ENCODE data around the gene EML6. TPM values are rescaled to one million over a fixed set of nuclear protein-coding genes. Genes with fewer than 3 reads are reported as not detected.

Gene EML6
- total RNA-seq, 1 donor from 2014 or later, result 0.44 TPM

- no peak for DNase-seq (ENCODE audit: low spot score)
- no peaks in the 10 kb centered on the region for H3K36me3 Mint-ChIP-seq (ENCODE audit: low read depth)
- H3K4me3 Mint-ChIP-seq, result no peak overlapping the region
- H3K9me3 Mint-ChIP-seq, result no peaks in the 10 kb centered on the region
- no peak overlapping the region for H3K27ac Mint-ChIP-seq
- no peaks in the 10 kb centered on the region for H3K4me1 Mint-ChIP-seq (ENCODE audit: low read depth)
- intact Hi-C loops (cut with micrococcal nuclease), result no loop called here
- peaks cover 3% of the 10 kb centered on the region for H3K27me3 Mint-ChIP-seq (ENCODE audit: insufficient read depth)
Observed at GRCh38 chr2:54797307-54797706, 73.8 kb downstream of the EML6 start.

DNA sequence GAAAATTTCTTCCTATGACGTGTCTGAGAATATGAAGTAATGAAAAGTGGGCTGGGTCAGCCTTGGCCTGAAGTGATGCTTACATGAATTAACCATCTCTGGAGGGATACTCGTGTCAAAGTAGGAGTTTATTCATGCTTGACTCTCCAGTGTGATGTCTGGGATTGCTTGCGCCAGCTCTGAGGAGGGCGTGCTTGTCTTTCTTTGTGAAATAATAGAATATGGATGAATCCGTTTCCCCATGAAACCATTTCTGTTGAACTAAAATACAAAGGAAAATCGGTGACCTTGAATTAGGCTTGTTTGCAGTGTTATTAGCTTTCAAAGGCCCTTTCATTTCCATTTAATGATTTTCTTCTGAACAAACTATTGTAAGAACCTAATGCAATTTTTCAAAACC is 77.9 kb downstream of the EML6 start:
- H3K27me3 Mint-ChIP-seq (ENCODE audit: insufficient read depth), result peaks cover 3% of the 10 kb centered on the region
- H3K9me3 Mint-ChIP-seq, result peaks cover 10% of the 10 kb centered on the region
- intact Hi-C loops (cut with micrococcal nuclease), result no loop called here
- no peak overlapping the region for H3K4me3 Mint-ChIP-seq
- DNase-seq (ENCODE audit: low spot score), result no peak
- H3K36me3 Mint-ChIP-seq (ENCODE audit: low read depth), result no peaks in the 10 kb centered on the region
- no peak overlapping the region for H3K27ac Mint-ChIP-seq
- H3K4me1 Mint-ChIP-seq (ENCODE audit: low read depth), result peaks cover 4% of the 10 kb centered on the region

GRCh38 chr2:54803783-54804751 is 80.6 kb downstream of the EML6 start:
- DNase-seq (ENCODE audit: low spot score), result no peak
- Mint-ChIP-seq H3K27me3 (ENCODE audit: insufficient read depth) (peaks cover 3% of the 10 kb centered on the region), H3K36me3 (ENCODE audit: low read depth) (no peaks in the 10 kb centered on the region), H3K9me3 (peaks cover 10% of the 10 kb centered on the region), H3K4me3 (no peak overlapping the region), H3K4me1 (ENCODE audit: low read depth) (peaks cover 4% of the 10 kb centered on the region), H3K27ac (no peak overlapping the region)
- intact Hi-C loops (cut with micrococcal nuclease), result no loop called here

DNA sequence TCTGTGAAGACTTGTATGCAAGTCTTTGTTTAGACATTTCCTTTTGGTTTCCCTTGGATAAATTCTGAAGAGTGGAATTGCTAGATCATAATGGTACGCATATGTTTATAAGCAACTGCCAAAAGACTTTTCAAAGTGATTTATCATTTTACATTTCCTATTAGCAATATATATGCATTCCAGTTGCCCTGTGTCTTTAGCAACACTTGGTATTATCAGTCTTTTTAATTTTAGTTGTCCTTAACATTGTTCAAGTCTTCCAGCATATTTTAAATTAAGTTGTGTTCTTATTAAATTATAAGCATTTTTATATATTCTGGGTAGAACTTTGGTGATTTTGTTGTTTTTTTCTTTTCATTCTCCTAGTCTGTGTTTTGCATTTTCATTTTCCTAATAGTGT is 81.8 kb downstream of the EML6 start:
- intact Hi-C loops (cut with micrococcal nuclease), result no loop called here
- Mint-ChIP-seq H3K27me3 (ENCODE audit: insufficient read depth) (peaks cover 3% of the 10 kb centered on the region), H3K27ac (no peak overlapping the region), H3K9me3 (peaks cover 10% of the 10 kb centered on the region), H3K4me3 (no peak overlapping the region), H3K4me1 (ENCODE audit: low read depth) (peaks cover 4% of the 10 kb centered on the region), H3K36me3 (ENCODE audit: low read depth) (no peaks in the 10 kb centered on the region)
- DNase-seq (ENCODE audit: low spot score), result no peak

DNA sequence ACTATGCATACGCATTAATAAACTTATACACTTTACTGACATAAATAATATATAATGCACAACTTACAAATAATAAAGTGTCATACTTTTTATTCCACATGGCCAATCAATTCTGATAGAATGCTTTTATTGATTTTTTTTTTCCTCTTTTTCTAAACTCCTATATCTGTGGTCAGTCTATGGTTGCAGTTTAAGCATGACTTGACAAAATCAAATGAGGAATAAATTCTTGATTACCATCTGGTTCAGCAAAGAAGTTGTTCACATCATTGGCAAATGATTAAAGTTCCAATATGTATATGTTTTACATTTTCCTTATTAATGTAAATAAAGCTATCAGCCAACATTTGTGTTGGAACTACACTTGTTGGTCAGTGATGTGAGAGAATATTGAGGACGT is 83.5 kb downstream of the EML6 start:
- DNase-seq (ENCODE audit: low spot score), result no peak
- no peak overlapping the region for H3K4me3 Mint-ChIP-seq
- H3K4me1 Mint-ChIP-seq (ENCODE audit: low read depth), result peaks cover 4% of the 10 kb centered on the region
- intact Hi-C loops (cut with micrococcal nuclease), result no loop called here
- peaks cover 3% of the 10 kb centered on the region for H3K27me3 Mint-ChIP-seq (ENCODE audit: insufficient read depth)
- H3K36me3 Mint-ChIP-seq (ENCODE audit: low read depth), result no peaks in the 10 kb centered on the region
- H3K9me3 Mint-ChIP-seq, result peaks cover 10% of the 10 kb centered on the region
- no peak overlapping the region for H3K27ac Mint-ChIP-seq

- H3K4me3 Mint-ChIP-seq, result no peak overlapping the region
- no peaks in the 10 kb centered on the region for H3K4me1 Mint-ChIP-seq (ENCODE audit: low read depth)
- no peaks in the 10 kb centered on the region for H3K36me3 Mint-ChIP-seq (ENCODE audit: low read depth)
- H3K27ac Mint-ChIP-seq, result no peak overlapping the region
- no peak for DNase-seq (ENCODE audit: low spot score)
- intact Hi-C loops (cut with micrococcal nuclease), result no loop called here
- peaks cover 3% of the 10 kb centered on the region for H3K27me3 Mint-ChIP-seq (ENCODE audit: insufficient read depth)
- peaks cover 10% of the 10 kb centered on the region for H3K9me3 Mint-ChIP-seq
Observed at GRCh38 chr2:54808661-54809060, 85.2 kb downstream of the EML6 start.

GRCh38 chr2:54809819-54810218 is 86.4 kb downstream of the EML6 start:
- Mint-ChIP-seq H3K27me3 (ENCODE audit: insufficient read depth) (peaks cover 14% of the 10 kb centered on the region), H3K4me3 (no peak overlapping the region), H3K36me3 (ENCODE audit: low read depth) (no peaks in the 10 kb centered on the region), H3K4me1 (ENCODE audit: low read depth) (no peaks in the 10 kb centered on the region), H3K27ac (no peak overlapping the region), H3K9me3 (peaks cover 10% of the 10 kb centered on the region)
- DNase-seq (ENCODE audit: low spot score), result no peak
- intact Hi-C loops (cut with micrococcal nuclease), result no loop called here

- Mint-ChIP-seq H3K27me3 (ENCODE audit: insufficient read depth) (peaks cover 14% of the 10 kb centered on the region), H3K9me3 (peaks cover 7% of the 10 kb centered on the region), H3K27ac (no peak overlapping the region), H3K4me1 (ENCODE audit: low read depth) (no peaks in the 10 kb centered on the region), H3K36me3 (ENCODE audit: low read depth) (no peaks in the 10 kb centered on the region), H3K4me3 (no peak overlapping the region)
- intact Hi-C loops (cut with micrococcal nuclease), result no loop called here
- no peak for DNase-seq (ENCODE audit: low spot score)
Observed at GRCh38 chr2:54810246-54810645, 86.8 kb downstream of the EML6 start.

DNA sequence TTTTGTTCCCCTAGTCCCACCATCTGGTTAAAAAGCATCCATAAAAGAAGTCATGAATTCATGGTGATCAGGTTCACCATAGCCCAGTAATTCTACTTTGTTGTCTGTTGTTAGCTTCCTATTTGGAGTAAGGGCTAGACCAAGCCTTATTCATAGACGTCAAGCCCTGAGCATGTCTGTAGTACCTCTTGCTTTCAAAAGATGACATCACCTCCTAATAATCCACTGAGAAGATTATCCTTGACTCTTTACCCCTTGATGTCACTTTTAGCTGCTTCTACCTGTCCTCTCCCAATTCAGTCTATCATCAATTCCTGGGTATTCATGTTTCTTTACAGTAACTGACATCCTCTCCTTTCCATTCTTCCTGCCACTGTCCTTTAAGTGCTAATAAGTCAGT is 90.1 kb downstream of the EML6 start:
- no peak for DNase-seq (ENCODE audit: low spot score)
- Mint-ChIP-seq H3K36me3 (ENCODE audit: low read depth) (no peaks in the 10 kb centered on the region), H3K9me3 (no peaks in the 10 kb centered on the region), H3K4me1 (ENCODE audit: low read depth) (no peaks in the 10 kb centered on the region), H3K27ac (no peak overlapping the region), H3K27me3 (ENCODE audit: insufficient read depth) (peaks cover 16% of the 10 kb centered on the region), H3K4me3 (no peak overlapping the region)
- intact Hi-C loops (cut with micrococcal nuclease), result no loop called here

GRCh38 chr2:54814389-54815147 is 91.1 kb downstream of the EML6 start:
- H3K36me3 Mint-ChIP-seq (ENCODE audit: low read depth), result no peaks in the 10 kb centered on the region
- no peak overlapping the region for H3K27ac Mint-ChIP-seq
- intact Hi-C loops (cut with micrococcal nuclease), result no loop called here
- no peak for DNase-seq (ENCODE audit: low spot score)
- H3K9me3 Mint-ChIP-seq, result no peaks in the 10 kb centered on the region
- H3K4me3 Mint-ChIP-seq, result no peak overlapping the region
- H3K4me1 Mint-ChIP-seq (ENCODE audit: low read depth), result no peaks in the 10 kb centered on the region
- peaks cover 16% of the 10 kb centered on the region for H3K27me3 Mint-ChIP-seq (ENCODE audit: insufficient read depth)

GRCh38 chr2:54815148-54815539 is 91.7 kb downstream of the EML6 start:
- no peak overlapping the region for H3K4me3 Mint-ChIP-seq
- intact Hi-C loops (cut with micrococcal nuclease), result no loop called here
- H3K36me3 Mint-ChIP-seq (ENCODE audit: low read depth), result no peaks in the 10 kb centered on the region
- no peak for DNase-seq (ENCODE audit: low spot score)
- no peaks in the 10 kb centered on the region for H3K4me1 Mint-ChIP-seq (ENCODE audit: low read depth)
- no peaks in the 10 kb centered on the region for H3K9me3 Mint-ChIP-seq
- no peak overlapping the region for H3K27ac Mint-ChIP-seq
- peaks cover 19% of the 10 kb centered on the region for H3K27me3 Mint-ChIP-seq (ENCODE audit: insufficient read depth)

DNA sequence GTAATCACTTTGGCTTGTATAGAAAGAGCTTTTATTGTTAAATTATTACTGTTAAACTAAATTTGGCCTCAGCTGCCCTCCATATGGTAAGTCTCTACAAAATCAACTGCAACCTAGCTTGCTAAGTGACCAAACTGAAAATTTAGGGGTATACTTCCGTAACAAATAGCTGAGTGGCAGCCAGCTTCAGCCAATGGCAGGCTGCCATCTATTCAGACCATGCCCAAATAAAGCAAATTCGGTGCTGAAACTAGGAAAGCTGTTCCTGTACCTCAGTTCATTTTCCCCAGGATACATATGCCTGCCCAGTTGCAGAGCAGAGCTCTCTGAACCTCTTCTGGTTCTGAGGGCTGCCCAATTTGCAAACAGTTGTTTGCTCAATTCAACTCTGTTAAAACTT is 94.8 kb downstream of the EML6 start:
- H3K36me3 Mint-ChIP-seq (ENCODE audit: low read depth), result no peaks in the 10 kb centered on the region
- peaks cover 33% of the 10 kb centered on the region for H3K27me3 Mint-ChIP-seq (ENCODE audit: insufficient read depth)
- DNase-seq (ENCODE audit: low spot score), result no peak
- no peaks in the 10 kb centered on the region for H3K4me1 Mint-ChIP-seq (ENCODE audit: low read depth)
- no peak overlapping the region for H3K4me3 Mint-ChIP-seq
- no peak overlapping the region for H3K27ac Mint-ChIP-seq
- no peaks in the 10 kb centered on the region for H3K9me3 Mint-ChIP-seq
- intact Hi-C loops (cut with micrococcal nuclease), result no loop called here

DNA sequence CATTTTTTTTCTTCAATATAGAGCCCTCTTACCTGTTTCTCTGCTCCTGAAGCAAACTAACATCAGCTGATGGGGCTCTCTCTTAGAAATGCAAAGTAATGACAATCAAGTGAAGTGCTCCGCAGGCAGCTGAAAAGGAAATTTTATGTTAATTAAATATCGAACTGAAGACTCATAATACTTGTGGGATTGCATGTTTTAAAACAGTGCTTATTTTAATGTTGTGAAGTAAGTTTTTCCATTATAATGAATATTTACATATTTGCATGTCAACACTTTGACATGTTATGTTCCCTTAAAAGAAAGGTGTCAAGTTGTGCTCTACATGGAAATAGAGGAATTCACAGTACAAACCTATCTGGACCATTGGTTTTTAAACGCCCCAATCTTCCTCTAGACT is 97.1 kb downstream of the EML6 start:
- no peak overlapping the region for H3K27ac Mint-ChIP-seq
- H3K9me3 Mint-ChIP-seq, result no peaks in the 10 kb centered on the region
- DNase-seq (ENCODE audit: low spot score), result no peak
- intact Hi-C loops (cut with micrococcal nuclease), result no loop called here
- peaks cover 26% of the 10 kb centered on the region for H3K27me3 Mint-ChIP-seq (ENCODE audit: insufficient read depth)
- H3K4me1 Mint-ChIP-seq (ENCODE audit: low read depth), result no peaks in the 10 kb centered on the region
- no peak overlapping the region for H3K4me3 Mint-ChIP-seq
- H3K36me3 Mint-ChIP-seq (ENCODE audit: low read depth), result no peaks in the 10 kb centered on the region
